ENCODE results near the gene BNIP1. TPM values are rescaled to one million over a fixed set of nuclear protein-coding genes. Genes with fewer than 3 reads are reported as not detected.

Gene BNIP1
- total and polyA plus RNA-seq, 2 of the 4 experiments (the other 2 are of a cell fraction) = 24.3 to 35.3 TPM

GRCh38 chr5:173161148-173161547 is 16.8 kb downstream of the BNIP1 start:
- no peak overlapping the region for H2BK15ac ChIP-seq (ENCODE audit: low read depth, low read length)
- no peak overlapping the region for H3K14ac ChIP-seq (replicated peaks; ENCODE audit: low read depth, low read length)
- intact Hi-C loops (cut with micrococcal nuclease) = loop anchor here (10.0 kb wide), 1 partner anchor 454 kb away; the partner anchor contains the start of gene BOD1
- H4K20me1 ChIP-seq (ENCODE audit: insufficient read depth, low read length) = no peaks in the 10 kb centered on the region; the same call in 1 of the 2 replicates
- no peaks in the 10 kb centered on the region for H3K27me3 ChIP-seq (ENCODE audit: control insufficient read depth, insufficient read depth, low read length)
- BruUV-seq (replicated peaks) = no TSS peak
- no peak overlapping the region for H2BK5ac ChIP-seq (ENCODE audit: low read depth, low read length, poor library complexity, severe bottlenecking)
- peaks cover 2% of the 10 kb centered on the region; the same call in 1 of the 2 replicates for H3K4me1 ChIP-seq (ENCODE audit: control insufficient read depth, insufficient read depth, low read length)
- H3K4me2 ChIP-seq (ENCODE audit: low read depth, low read length) = no peak overlapping the region
- DNase-seq (no peak), ATAC-seq (ENCODE audit: low read depth) (no peak)
- no peak overlapping the region for H4K8ac ChIP-seq (ENCODE audit: low read depth in 2 of 2, low read length in 2 of 2)
- no peak overlapping the region for H3K18ac ChIP-seq (ENCODE audit: low read depth, low read length)
- no peak for TF ChIP-seq BHLHE40 (IDR thresholded peaks at IDR 0.05; ENCODE audit: low read depth, low read length)
- TF ChIP-seq NFE2L2 (IDR thresholded peaks at IDR 0.05; ENCODE audit: low read depth, low read length) = no peak
- no peak for TF ChIP-seq RFX5 (IDR thresholded peaks at IDR 0.05; ENCODE audit: low read depth, low read length)
- CTCF ChIA-PET = no interaction called here
- H3K4me3 ChIP-seq (ENCODE audit: insufficient read depth, low read depth, low read length) = no peak overlapping the region
- no peak overlapping the region for H2AK5ac ChIP-seq (ENCODE audit: low read depth, low read length)
- no peak overlapping the region for H2AFZ ChIP-seq (replicated peaks; ENCODE audit: low read length, poor library complexity)
- H2BK20ac ChIP-seq (ENCODE audit: low read depth, low read length) = no peak overlapping the region
- in situ Hi-C loops (cut with MboI; ENCODE audit: low sequenced_read_pairs) = loop anchor here (25.0 kb wide), 2 partner anchors 426 to 1151 kb away; no protein-coding TSS in a partner anchor
- H2AK9ac ChIP-seq (replicated peaks; ENCODE audit: low read depth, low read length, poor library complexity) = no peak overlapping the region
- H3K9me3 ChIP-seq (ENCODE audit: control insufficient read depth, insufficient read depth, low read length) = no peaks in the 10 kb centered on the region
- H3K36me3 ChIP-seq (ENCODE audit: control insufficient read depth, insufficient read depth, low read length) = peaks cover 40% of the 10 kb centered on the region
- no peak overlapping the region for H4K5ac ChIP-seq (ENCODE audit: low read depth, low read length)
- H3K9me1 ChIP-seq (ENCODE audit: insufficient read depth, low read length) = no peaks in the 10 kb centered on the region
- H2BK120ac ChIP-seq (ENCODE audit: low read depth, low read length) = no peak overlapping the region
- H3K27ac ChIP-seq (ENCODE audit: insufficient read depth, low read length) = no peak overlapping the region
- no peak overlapping the region for H3K56ac ChIP-seq (ENCODE audit: extremely low read depth, insufficient read depth, low read length)
- POLR2A ChIA-PET (ENCODE audit: unreplicated experiment) = no interaction called here
- no peak overlapping the region for H3K4ac ChIP-seq (ENCODE audit: low read depth, low read length)
- no peak overlapping the region for H3K23ac ChIP-seq (ENCODE audit: low read depth, low read length)
- no peak overlapping the region for H4K91ac ChIP-seq (ENCODE audit: insufficient read depth, low read depth, low read length)
- H3K9ac ChIP-seq (ENCODE audit: low read depth, low read length) = no peak overlapping the region
- WGBS, 2 experiments (ENCODE audit: extremely low coverage in 2 of 2, insufficient read length in 1 of 2) = 100% methylated on average over 3 of the region's 5 CpGs; no CpG with 5 or more reads in 1 of the 2 experiments
- 0 out of 4 replicates have a peak, but pooled peaks cover 0 to 3% of the 10 kb centered on the region in 2 experiments for H3K79me1 ChIP-seq (ENCODE audit: low read depth in 1 of 2, low read length in 2 of 2)
- dilution Hi-C loops (cut with HindIII; ENCODE audit: low sequenced_read_pairs, unreplicated experiment) = no loop called here
